Endometrial microvascular endothelial cells (primary cell): ENCODE measurements around the gene FAM3C. TPM values are rescaled to one million over a fixed set of nuclear protein-coding genes. Genes with fewer than 3 reads are reported as not detected.
"Not testable (repeated sequence)": the region's sequence is repeated elsewhere in the genome, so short reads cannot be mapped to it uniquely, and the experiment has no call there.

ENCODE experiments used
- in situ Hi-C: cut with HindIII; loops from 2 replicates; pipeline ENCODE4 v1.10.0; 2017; ENCODE audit warnings: low sequenced_read_pairs, low pct_unique_long_range_greater_than_20kb; ENCODE audit errors: inconsistent ontology term
- total RNA-seq: library from RNA; depleted of rRNA; stranded (reverse); fragments of >200 nt; gene quantifications from one replicate; pipeline ENCODE4 v1.2.3, GENCODE V29; 2015; ENCODE audit errors: inconsistent ontology term

The FAM3C gene, protein sequence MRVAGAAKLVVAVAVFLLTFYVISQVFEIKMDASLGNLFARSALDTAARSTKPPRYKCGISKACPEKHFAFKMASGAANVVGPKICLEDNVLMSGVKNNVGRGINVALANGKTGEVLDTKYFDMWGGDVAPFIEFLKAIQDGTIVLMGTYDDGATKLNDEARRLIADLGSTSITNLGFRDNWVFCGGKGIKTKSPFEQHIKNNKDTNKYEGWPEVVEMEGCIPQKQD
- 53.0 TPM for total RNA-seq

DNA sequence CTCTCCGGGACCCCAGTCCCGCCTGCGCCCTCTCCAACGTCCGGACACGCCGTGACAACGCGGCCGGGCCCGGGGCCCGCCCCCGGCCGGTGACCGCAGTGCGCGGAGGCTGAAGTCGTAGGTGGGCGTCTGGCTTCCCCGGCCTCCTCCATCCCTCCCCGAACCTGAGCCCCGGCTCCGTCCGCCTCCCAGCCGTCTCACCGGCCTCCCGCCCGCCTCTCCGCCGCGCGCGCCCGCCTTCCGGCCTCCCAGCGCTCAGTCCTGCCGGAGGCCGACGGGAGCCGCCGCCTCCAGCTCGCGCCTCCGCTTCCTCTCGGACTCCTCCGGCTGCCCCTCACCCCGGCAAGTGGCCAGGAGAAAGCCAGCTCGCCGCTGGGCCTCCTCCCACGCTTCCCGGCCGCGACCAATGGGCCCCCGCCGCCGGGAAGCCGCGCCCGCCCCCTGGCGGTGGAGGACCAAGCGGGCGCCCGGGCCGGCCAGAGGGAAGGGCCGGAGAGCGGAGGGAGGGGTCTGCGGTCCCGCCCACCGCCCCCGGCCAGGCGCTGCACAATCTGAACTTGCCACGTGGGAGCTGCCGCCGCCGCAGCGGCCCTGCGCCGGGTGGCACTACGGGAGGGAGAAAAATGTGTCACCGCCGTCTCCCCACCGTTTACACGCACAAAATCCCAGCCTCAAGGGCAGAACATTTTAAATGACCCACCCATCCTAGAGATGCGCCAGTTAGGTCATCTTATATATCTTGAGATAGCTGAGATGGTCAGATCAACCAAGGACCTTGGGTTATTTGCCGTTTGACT is at the start of gene FAM3C:
Gene FAM3C (minus strand): TSS at position 348 of the 797 bp plus-strand sequence. CDS start 13,339 bp downstream, outside the sequence.
- in situ Hi-C loops = no loop called here

DNA sequence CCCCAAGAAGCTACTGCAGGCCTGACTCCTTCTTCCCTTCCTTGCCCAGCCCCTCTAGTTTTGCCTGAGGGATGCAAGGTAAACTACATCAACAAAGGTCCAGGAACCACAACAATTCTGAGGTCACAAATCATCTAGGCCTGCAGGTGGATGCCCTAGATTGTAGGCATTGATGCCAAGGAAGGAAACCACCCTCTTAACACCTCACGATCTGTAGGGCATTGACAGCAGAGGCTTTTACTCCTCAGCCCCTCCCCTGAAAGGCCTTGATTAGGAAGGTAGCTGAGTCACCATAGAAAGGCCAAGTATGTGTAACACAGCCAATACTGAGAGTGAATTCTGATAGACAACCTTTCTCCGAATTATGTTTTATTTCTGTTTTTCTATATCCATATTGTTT is 46.7 kb upstream of the FAM3C start:
- in situ Hi-C loops = no loop called here

DNA sequence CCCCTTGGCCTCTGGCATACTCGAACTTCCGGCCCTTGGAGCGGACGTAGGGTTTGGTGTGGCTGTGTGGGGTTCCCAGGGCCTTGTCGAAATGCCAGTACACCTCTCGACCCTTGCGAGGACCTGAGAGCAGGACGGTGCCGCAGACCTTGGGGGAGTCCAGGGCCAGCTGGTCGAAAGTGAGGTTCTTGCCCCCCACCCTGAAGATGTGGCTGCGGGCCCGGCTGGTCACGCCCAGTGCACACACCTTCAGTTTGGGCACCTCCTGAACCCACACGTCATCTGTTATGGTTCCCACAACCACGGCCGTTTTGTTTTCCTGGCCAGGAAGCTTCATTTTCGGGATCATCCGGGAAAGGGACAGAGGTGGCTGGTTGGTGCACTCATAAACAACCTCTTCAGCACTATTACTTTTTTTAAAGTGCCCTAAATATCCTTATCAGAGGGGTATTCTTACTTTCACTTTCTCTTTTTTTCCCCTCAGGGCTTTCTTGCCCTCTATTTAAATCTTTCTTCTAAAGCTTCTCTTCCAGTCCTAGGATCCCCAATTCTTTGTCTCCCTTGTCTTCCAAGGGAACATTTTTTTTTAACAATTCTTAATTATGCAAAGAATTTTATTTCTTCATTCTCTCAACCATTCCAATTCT is 44.9 kb upstream of the FAM3C start:
- in situ Hi-C loops = no loop called here

DNA sequence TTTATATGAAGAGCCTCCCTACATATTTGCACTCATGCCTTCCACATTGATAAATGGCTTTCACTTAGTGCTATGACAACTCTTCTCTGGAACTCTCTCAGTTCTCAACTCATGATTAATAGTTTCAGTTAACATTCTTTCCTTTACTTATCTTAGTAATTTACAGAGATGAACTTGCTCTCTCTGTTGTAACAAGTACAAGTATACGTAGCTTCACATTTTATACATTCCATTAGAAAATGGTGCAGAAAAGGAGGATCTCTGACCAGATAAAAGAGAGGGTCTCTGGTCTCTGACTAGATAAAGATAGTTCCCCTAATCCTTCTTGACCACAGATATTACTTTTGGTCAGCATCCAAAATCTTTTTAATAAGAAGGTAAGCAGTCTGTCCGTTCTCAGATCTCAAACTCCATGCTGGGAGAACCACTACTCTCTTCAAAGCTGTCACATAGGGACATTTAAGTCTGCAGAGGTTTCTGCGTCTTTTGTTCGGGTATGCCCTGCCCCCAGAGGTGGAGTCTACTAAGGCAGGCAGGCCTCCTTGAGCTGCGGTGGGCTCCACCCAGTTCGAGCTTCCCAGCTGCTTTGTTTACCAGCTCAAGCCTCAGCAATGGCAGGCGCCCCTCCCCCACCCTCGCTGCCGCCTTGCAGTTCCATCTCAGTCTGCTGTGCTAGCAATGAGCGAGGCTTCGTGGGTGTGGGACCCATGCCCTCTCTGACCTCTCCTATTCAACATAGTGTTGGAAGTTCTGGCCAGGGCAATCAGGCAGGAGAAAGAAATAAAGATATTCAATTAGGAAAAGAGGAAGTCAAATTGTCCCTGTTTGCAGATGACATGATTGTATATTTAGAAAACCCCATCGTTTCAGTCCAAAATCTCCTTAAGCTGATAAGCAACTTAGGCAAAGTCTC is 42.2 kb upstream of the FAM3C start:
- in situ Hi-C loops = not testable (repeated sequence)

DNA sequence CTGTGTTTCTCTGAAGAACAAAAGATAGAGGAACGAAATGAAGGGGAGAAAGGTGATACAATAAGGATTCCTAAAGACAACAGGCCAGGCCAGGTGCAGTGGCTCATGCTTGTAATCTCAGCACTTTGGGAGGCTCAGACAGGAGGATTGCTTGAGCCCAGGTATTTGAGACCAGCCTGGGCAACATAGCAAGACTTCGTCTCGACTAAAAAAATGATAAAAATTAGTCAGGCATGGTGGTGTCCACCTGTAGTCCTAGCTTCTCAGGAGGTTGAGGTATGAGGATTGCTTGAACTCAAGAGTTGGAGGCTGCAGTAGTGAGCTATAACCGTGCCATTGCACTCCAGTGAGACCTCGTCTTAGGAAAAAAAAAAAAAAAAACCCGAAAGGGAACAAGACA is 41.4 kb upstream of the FAM3C start:
- in situ Hi-C loops = no loop called here

DNA sequence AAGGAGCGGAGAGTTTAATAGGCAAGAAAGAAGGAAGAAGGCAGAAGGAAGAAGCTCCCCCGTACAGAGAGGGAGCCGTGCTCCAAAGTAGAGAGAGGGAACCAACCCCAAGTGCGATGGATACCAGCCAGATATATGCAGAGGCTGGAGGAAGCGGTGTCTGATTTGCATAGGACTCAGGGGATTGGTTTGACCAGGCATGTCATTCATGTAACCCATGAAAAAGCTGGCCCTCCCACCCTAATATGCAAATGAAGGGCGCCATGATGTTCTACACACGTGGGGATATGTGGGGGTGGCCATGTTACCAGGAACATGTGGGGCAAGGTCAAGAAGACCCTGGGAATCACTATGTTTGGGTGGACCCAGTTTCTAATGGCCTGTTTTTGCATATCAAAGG is 40.6 kb upstream of the FAM3C start:
- in situ Hi-C loops = no loop called here

DNA sequence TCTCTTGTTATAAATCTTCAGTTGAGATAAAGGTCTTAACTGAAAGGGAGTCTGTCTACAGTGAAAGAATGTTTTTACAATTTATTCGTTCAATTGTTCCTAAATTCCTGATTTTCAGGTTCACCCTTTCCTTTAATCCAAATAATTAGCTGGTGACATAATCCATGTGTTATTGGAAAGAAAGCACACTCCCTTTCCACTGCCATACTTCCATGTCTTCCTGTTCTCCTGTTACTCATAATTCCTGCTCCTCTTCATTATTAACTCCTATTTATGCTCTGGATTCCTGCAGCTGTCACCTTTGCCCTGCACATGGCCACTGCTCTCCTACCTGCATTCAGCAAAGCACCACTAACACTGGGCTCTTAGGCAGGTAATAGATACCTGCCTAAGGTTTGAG is 40.0 kb upstream of the FAM3C start:
- in situ Hi-C loops = no loop called here

DNA sequence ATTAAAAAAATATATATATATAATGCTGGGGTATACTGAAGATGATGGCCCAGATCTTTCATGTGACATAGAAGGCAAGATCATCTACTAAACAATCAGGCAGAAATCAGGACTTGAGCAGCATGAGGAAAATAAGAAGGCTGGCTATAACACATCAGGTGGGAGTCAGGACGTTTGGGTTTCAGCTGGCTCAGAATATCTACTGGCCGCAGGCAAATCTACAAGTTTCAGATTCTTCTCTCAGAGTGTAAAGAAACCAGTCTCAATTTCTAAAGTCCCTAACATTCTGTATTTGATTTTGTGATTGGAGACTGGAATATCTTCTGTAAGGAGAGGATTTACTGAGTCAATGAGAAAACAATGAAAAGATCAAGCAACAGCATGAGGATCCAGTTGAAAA is 37.7 kb upstream of the FAM3C start:
- in situ Hi-C loops = no loop called here

DNA sequence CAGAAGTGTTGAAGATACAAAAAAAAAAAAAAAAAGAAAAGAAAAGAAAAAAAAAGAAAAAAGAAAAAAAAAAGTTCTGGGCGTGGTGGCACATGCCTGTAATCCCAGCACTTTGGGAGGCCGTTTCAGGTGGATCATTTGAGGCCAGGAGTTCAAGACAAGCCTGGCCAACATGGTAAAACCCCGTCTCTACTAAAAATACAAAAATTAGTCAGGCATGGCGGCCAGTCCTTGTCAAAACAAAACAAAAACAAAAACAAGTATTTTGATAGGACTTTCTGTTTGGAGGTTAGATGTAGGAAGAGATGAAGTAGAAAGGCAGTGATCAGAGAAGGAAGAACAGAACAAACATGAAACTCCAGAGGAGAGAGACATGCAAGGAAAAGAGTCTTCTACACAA is 36.4 kb upstream of the FAM3C start:
- in situ Hi-C loops = not testable (repeated sequence)

DNA sequence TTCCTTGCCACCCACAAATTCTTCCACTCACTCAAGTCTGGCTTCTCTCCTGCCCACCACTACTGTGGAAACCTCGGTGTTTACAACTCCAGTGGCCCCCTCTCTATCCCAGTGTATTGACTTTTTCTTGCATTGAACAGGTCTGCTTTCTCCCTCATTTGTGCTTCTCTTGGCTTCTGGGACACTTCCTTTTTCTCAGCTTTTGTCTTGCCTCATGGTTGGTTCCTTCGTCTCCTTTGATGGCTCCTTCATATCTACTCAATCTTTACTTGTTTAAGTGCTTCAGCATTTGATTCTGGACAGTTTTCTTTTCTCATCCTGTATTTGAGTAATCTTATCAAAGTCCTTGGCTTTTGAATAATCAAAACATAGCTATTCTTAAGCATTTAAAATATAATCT is 35.9 kb upstream of the FAM3C start:
- in situ Hi-C loops = no loop called here

DNA sequence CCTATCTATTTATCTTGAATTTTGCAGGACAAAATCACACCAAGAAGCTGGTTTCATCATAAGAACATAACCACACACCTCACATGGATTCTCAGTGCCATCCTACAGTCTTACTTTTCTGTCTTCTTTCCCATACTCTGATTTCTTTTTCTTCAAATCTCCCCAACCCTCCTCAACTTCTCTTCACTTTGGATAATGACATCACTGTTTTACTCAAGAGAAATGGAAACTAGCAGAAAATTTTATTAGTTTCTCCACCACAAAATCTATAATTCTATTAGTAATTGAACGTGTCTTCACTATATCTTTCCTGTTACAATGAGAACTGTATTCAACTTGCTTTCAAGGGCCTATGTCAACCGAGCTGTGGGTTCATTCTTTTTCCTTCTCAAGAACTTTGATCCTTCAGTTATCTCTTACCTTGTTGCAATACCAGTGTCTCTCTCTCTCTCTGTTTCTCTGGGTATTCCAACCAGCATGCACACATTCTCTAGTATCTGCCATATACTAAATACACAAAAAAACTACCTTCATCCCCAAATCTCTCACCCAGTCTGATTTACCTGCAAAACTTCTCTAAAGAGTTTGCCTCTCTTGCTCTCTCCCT is 35.4 kb upstream of the FAM3C start:
- in situ Hi-C loops = no loop called here

DNA sequence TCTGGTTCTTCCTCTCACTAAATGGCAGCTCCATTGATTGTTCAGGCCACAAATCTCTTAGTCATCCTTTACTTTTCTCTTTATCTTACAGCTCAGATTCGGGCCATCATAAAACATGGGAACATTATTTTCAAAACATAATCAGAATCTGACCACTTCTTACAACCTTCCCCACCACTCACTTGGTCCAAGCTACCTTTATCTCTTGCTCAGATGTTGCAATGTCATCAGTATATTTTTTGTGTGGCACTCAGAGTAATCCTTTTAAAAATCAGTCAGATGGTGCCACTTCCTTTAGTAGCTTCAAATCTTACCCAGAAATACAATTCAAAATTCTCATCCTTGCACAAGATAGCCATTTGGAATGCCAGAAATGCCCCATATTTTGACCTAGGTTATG is 34.5 kb upstream of the FAM3C start:
- in situ Hi-C loops = no loop called here

DNA sequence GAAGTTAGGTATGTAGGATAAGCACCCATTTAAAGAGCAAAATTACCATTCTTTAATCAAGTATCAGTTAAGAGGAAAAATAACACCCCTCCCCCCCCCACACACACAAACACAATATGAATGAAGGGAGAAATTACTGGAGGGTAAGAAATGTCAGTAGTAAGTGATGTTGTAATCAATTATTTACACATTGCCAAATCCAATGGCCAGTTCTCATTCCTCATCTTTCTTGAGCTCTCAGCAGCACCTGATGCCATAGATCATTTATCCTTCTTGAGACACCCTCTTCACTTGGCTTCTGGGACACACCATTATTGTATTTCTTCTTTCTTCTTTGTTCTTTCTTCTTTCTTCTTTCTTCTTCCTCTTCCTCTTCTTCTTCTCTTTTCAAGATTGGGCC is 33.7 kb upstream of the FAM3C start:
- in situ Hi-C loops = no loop called here

DNA sequence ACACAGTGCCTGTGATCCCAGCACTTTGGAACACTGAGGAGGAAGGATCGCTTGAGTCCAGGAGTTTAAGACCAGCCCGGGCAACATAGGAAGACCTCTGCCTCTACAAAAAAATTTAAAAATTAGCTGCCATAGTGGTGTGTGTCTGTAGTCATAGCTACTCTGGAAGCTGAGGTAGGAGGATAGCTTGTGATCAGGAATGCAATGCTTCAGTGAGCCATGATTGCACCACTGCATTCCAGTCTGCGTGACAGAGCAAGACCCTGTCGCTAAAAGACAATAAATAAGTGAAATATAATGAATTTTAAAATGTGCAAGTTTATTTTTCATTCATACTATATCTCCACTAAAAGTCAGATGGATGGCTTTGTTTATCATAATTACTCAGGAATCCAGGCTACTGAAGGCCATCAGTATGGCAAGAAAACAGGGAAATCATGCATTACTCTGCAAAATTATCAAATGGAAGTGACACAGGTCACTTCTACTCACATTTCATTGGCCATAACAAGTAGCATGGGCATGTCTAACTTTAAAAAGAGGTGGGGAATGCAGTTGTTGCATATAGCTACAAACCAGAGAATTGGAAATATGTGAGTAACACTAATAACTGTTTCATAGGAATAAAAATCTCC is 32.9 kb upstream of the FAM3C start:
- in situ Hi-C loops = no loop called here

DNA sequence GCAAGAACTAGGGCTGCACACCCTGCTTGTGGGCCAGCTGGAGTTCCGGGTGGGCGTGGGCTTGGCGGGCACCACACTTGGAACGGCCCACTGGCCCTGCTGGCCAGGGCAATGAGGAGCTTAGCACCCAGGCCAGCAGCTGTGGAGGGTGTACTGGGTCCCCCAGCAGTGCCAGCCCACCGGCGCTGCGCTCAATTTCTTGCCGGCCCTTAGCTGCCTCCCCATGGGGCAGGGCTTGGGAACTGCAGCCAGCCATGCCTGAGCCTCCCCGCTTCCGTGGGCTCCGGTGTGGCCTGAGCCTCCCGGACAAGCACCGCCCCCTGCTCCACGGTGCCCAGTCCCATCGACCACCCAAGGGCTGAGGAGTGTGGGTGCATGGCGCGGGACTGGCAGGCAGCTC is 25.6 kb upstream of the FAM3C start:
- in situ Hi-C loops = not testable (repeated sequence)

DNA sequence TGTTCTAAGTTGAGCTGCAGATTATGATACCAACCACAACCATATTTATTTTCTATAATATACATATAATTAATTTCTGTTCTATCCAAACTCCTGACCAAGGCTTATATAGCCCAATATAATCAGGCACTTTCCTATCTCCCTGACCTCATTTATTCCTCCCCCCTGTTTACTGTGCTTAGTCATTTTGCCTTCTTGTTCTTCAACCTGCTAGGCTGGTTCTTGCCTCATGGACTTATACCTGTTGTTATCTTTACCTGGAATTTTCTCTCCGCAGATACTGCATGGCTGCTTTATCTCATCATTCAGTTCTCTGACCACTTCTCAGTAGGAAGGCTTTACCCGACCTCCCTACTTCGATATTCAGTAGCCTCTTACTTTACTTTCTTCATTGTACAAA is 24.9 kb upstream of the FAM3C start:
- in situ Hi-C loops = no loop called here

DNA sequence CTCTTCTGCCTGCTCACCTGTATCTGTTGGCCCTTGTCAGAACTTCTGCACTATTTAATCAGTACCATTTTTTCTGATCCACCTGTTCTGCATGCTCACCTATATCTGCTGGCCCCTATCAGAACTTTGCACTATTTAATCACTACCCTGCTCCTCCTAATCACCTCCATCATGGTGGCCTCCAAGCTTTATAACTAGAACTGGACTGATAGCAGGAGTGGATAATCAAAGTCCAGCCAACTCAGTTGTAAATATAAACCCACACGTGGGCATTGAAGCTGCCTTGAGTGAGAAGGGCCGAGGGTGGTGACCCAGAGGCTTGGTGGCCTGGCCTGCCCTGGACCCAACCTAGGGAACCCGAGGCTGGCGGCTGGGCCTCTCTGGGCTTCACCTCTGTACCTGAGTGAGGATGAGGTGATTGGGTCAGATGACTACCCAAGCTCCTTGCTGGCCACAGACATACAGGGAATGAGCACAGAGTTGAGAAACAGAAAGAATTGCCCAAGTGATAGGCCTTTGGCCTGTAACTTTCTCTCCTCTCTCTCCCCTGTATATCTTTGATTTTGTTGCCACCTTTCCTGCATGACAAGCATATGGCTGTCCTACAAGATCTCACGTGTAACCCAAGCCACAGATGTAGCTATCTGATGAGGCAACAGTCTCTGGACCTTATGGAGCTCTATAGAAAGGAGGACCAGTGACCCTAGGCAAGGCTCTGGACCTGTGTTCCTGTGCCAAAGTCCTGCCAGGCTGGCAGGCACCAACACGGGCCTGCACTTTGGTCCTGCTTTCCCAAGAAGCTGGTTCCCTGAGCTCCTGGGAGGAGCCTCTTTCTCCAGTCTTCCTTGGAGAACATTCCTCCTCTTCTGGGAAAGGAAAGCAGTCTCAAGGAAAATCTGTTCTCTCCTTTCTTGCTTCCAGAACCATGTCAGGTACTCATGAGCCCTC is 23.4 kb upstream of the FAM3C start:
- in situ Hi-C loops = no loop called here
